HPDE6-E6E7 (cell line): ENCODE measurements around the gene NSMCE1.

Experiments
- DNase-seq: peaks from one replicate; pipeline ENCODE4 v3.0.0; 2011; ENCODE audit warnings: missing footprints; ENCODE audit errors: extremely low spot score

NSMCE1 gene

GRCh38 chr16:27242868-27243590, 25.5 kb downstream of the NSMCE1 start:
- DNase-seq: no peak

DNA sequence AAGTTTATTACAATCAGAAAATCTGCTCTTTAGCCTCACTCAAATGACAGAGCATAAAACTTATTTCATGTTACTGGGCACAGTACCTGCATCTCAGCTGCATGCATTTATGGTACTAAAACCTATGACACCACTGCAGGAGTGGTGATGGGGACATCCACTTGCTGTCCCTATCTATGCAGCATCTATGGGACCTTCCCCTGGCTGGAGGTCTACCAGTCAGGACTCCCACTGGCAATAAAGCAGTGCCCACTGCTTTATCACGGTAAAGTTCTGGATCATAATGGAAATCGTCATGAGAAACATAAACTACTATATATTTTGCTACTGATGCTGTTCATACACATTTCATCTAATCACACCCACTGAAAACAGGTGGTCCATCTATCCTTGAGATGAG, 26.2 kb downstream of the NSMCE1 start:
- DNase-seq: no peak

GRCh38 chr16:27241658-27242057, 26.9 kb downstream of the NSMCE1 start:
- no peak for DNase-seq

DNA sequence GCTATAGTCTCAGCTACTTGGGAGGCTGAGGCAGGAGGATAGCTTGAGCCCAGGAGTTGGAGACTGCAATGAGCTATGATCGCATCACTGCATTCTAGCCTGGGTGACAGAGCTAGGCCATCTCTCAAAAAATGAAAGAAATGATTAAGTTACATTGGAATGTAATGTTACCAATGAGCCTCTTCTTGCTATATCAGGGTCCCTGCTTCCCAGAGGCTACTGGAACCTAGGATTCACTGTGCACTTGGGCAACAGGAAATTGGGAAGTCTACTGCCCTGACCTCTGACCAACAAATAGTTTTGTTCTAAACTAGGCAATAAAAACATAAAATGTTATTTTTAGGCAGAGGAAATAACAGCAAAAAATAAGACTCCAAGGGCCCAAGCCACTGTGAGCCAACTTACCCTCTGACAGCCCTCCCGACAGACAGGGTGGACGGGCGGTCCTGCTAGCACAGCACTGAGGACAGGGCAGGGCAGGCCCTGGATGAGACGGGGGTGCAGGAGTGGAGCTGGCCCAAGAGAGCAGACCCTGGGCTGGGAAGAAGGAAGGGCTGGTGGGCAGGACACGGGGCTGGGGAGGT, 27.5 kb downstream of the NSMCE1 start:
- DNase-seq: no peak

DNA sequence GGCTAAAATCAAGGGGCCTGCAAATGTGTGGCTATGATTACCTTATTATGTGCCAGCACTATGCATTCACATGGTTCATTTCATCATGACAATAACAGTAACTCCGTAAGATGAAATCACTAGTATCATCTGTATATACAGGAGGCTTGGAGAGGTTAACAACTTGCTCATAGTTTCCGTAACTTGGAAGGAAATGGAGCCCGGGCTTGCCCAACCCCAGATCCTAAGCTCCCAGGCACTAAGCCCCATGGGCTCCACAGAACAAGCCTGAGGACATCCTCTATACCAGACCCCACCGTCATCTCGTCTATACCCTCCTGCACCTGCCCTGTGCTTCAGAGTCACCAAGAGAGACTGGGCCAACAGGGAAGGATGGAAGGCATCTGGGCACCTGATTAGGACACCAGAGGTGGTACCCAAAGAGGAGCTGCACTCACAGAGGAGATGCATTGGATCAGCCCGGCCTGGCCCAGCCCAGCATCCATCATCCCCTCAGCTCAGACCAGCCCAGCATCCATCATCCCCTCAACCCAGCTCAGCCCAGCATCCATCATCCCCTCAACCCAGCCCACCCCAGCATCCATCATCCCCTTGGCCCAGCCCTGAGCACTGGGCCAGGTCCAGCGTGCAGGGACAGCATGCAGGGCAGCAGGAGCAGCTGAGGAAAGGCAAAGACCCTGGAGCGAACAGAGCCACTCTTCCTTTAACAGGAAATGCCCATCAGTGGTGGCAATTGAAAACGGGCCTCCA, 28.5 kb downstream of the NSMCE1 start:
- DNase-seq: no peak

DNA sequence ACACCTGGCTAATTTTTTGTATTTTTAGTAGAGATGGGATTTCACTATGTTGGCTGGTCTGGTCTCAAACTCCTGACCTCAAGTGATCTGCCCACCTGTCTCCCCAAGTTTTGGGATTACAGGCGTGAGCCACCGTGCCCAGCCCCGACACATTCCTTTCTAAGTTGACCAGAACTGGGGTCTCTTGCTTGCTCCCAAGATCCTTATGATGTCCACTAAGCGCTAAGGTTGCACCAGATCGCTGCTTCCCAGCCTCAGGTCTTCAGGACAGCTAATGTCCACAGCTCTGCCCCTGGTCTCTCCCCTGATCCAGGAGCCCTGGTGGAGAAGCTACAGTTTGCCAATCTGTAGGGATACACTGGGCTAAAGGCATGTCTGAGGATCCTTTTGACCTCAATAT, 29.5 kb downstream of the NSMCE1 start:
- DNase-seq: no peak

DNA sequence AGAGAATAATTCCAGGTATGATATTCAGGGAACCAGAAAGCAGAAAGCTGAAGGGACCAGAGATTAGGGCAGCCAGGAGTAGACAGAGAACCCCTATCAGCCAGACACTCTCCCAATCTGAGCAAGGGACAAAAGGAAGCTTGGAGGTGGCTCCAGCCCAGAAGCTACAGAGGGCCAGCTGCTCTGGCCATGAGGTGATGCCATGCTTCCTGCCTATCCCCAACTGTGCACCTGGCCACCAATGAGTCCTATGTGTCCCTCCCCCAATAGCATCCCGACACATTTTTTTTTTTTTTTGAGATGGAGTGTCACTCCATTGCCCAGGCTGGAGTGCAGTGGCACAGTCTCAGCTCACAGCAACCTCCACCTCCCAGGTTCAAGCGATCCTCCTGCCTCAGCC, 30.0 kb downstream of the NSMCE1 start:
- no peak for DNase-seq

DNA sequence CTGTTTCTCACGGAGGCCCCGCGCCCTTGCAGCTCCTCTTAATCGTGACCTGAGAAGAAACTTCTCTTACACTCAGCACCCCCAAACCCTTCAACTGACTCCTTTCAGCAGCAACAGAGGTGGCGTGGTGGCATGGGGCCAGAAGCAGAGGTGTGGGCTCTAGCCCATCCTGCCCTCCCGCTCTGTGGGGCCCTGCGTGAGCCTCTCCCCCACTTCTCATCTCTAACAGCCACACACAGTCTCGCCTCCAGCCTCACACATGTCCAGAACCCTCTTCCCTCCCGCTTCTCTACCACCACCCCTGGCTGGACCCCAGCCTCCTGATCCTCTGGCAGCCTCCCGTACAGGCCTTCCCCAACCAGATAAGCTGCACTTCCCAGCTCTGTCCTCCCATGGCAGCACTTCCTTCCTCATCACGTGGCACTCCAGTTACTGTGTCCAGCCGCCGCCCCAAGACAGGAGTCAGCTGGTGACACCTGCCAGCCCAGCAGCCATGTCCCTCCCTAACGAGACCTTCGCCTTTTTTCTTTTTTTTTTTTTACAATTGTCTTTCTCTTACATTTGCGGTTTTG, 30.5 kb downstream of the NSMCE1 start:
- no peak for DNase-seq

GRCh38 chr16:27237219-27238015, 31.2 kb downstream of the NSMCE1 start:
- DNase-seq: no peak

DNA sequence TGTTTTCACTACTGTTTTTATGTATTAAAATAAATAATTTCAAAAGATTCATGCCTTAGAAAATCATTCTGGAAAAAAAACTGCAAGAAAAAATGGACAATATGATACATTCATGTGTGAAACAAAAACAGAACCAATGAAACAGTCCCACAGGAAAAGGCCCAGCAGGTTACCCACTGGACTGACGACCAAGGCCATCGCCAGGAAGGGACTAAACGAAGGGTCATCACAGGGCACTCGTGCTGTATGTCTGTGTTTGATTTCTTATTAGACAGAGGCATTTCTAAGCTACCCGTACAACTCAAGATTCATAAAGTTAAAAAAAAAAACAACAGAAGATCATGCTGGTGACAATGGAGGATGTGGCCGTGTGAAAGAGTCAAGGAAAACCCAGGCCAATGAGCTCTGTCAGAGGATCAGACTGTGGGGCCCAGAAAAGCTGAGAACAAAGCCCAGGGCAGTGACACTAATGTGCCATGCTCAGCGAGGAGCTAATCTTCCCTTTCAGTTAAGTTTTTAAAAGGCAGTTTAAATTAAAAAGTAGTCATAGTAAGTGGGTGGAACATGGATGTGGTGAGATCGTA, 31.8 kb downstream of the NSMCE1 start:
- no peak for DNase-seq

DNA sequence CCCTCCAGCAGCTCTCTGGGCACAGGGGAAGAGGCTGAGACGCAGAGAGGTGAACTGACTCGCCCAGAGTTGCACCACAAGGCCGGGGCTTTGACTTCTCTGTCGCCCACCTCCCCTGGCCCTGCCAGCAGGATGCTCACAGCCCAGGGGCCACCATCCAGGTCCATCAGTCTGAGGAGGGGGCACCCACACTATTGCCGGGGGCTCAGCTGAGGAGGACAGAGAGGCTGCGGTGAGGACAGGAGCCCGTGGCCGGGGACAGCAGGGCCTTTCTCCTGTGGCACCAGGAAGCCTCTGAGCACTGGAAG, 32.7 kb downstream of the NSMCE1 start:
- DNase-seq: no peak

DNA sequence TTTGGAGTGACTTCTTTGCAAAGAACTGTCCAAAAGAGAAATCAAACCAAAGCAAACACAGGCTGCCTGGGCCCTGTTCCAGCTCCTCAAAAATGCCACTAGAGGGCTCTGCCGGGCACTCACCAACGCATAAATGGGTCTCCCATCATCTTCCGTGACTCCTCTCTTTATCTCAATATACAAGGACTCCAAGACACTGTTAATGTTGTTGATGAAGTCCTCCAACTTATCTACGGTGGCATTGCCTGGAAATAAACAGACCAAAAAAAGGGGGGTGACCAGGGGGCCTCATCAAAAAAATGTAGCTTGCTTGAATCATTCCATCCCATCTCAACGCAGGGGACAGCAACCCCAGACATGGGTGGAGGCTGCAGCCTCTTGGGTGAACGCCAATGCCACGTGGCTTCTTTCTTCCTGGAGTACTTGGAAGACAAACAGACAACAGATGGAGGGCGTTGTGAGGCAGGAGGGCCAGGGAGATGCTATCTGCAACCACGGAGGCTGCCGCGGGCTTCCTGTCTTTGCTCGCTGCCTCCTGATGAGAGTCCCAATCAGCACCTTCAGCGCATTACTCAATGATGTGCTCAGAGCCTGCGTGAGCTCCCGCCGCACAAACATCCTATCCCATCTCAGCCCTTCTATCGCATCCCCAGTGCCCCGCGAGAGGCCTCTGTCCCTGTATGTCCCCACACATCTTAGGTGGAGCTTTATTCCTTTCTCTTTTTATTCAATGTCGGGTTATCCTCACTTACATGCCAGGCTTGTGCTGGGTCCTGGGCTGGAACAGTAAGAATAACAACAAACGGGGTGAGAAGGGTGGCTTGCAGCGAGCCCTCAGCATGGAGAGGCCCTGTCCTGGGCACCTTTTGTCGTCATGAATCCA, 33.3 kb downstream of the NSMCE1 start:
- peak; percentile 52 for DNase-seq

DNA sequence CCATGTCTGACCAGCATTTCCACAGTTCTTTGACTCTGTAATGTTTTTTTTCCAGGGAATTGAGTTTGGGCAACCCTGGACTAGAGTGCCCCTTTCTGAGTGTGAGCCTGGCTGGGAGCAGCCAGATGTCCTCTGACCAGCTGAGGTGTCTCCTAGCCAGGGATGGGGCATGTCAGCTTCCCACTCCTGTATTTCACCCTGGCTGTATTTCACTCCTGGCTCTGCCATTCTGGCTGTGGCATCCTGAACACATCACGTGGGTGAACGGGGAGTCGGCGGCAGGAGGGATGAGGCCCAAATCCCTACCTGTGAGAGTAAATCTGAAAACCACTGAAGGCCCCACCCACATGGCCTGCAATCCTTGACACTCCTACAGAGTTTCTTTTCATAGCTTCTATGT, 34.0 kb downstream of the NSMCE1 start:
- no peak for DNase-seq

DNA sequence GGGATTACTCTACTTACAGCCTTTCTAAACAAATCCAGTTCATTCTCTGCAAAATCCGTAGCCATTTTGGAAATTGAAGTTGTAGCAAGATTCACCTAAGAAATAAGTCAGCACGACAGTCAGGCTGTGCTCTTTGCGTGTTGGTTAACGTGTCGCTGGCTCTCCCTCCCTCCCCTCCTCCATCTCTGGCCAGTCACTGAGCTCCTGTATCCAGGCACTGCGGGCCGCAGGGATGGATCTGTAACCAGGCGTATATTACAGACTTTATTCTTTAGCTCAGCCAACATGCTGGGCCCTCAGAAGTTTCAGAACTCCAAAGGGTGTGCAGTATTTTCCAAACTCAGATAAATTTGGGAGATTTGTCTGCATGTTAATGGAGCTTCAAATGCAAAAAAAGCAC, 34.4 kb downstream of the NSMCE1 start:
- DNase-seq: no peak

- DNase-seq: no peak
Measured at GRCh38 chr16:27233731-27234130, 34.8 kb downstream of the NSMCE1 start.

- DNase-seq: no peak
Measured at GRCh38 chr16:27232901-27233625, 35.5 kb downstream of the NSMCE1 start.

DNA sequence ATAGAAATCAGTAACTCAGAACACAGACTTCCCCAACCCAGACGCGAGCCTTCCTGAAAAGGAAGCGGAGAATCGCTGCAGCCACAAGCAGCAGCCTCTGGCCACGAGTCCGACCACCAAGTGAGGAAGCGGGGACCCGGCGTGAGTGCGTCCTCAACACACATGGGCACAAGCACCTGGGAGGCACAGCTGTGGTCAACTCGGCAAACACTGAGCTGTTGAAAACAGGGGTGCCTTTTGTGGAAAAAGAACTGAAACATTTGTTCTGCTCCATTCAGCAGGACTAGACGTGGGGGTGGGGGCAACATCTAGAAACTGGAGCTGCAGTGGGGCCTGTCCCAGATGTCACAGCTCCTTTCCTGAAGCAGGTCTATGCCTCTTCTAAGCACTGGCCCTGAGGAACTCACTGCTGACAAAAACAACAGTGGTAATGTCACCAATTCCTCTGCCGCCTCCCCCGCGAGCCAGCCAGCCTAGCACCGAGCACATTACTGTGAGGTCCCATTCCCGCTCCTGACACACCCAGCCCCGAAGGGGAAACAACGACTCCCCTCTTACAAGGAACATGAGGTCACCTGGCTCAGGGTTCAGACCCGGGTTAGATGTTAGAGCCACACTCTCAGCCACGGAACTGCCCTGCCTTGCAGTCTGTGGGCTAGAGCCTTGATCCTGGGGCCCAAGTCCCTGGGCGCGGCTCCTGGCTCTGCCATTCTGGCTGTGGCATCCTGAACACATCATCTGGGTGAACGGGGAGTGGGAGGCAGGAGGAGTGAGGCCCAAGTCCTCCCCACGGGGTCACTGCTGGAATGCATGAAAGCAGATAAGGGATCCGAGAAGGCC, 36.3 kb downstream of the NSMCE1 start:
- no peak for DNase-seq

DNA sequence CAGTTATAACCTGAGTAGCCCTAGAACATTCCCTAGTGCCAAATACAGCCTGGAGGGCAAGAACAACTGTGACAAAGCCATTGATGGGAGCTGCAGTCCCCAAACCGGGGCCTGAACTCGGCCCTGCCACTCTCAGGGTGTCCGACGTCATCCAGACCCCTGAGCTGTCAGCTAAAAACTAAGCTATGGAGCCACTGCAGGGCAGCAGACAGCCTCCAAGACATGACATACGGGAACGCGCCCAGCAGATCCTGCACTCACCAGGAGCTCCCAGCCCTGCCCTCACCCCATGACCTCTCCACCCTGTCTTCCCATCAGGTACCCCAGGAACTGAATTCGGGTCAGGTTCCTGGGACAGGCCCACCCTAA, 36.9 kb downstream of the NSMCE1 start:
- no peak for DNase-seq

GRCh38 chr16:27230562-27231001, 38.0 kb downstream of the NSMCE1 start:
- DNase-seq: no peak
